Psoas muscle (tissue), 8 donors: ENCODE results near the gene NBEA. TPM values are rescaled to one million over a fixed set of nuclear protein-coding genes. Genes with fewer than 3 reads are reported as not detected.
A peak's percentile ranks its signal among the peaks of the same experiment; 100 is the strongest.

Source experiments
- ATAC-seq, 4 donors: fragments of 200-7000 bp; cut with Tn5 transposase; one replicate each; pipeline ENCODE4 v1.9.1; 2020; ENCODE audit warnings: moderate library complexity in 3 of 4, mild to moderate bottlenecking in 2 of 4
- DNase-seq, 2 donors: peaks; one replicate each; pipeline ENCODE4 v3.0.0-alpha.2; 2020
- H3K27ac ChIP-seq: fragments of 200-600 bp; one replicate; pipeline ENCODE4 v1.8.0; 2022
- H3K27me3 ChIP-seq, 3 donors: fragments of 200-600 bp in 1 of 3; one replicate each; pipeline versions ENCODE4 v1.6.1 to v1.8.0; 2013 to 2022; ENCODE audit warnings: low read length in 2 of 3, mild to moderate bottlenecking in 2 of 3, moderate library complexity in 1 of 3; ENCODE audit not compliant: insufficient read depth in 3 of 3
- H3K36me3 ChIP-seq, 2 donors: fragments of 200-600 bp in 1 of 2; one replicate each; pipeline versions ENCODE4 v1.6.1 to v1.8.0; 2013 to 2022; ENCODE audit warnings: low read depth in 1 of 2, mild to moderate bottlenecking in 1 of 2, moderate library complexity in 1 of 2; ENCODE audit not compliant: insufficient read depth in 1 of 2
- H3K4me1 ChIP-seq: fragments of 200-600 bp; one replicate; pipeline ENCODE4 v1.8.0; 2022
- H3K4me3 ChIP-seq: fragments of 200-600 bp; one replicate; pipeline ENCODE4 v1.8.0; 2022; ENCODE audit warnings: mild to moderate bottlenecking
- H3K9me3 ChIP-seq: fragments of 200-600 bp; one replicate; pipeline ENCODE4 v1.8.0; 2022
- WGBS, 3 donors: extraction: QIAGEN DNeasy Blood & Tissue Kit; methylation state at CpG; one replicate each; pipeline versions ENCODE4 v1.1.6 to v1.1.7; 2013; 5-methylcytosine and 5-hydroxymethylcytosine counted together
- intact Hi-C, 2 donors: fragments of 100-400 bp; cut with DNase I; formaldehyde crosslinking; loops; one replicate each; pipeline versions ENCODE4 v1.11.0 to v1.14.2; 2022
- polyA plus RNA-seq, 3 donors: library from polyadenylated mRNA; stranded (reverse); fragments of 200-250 nt; gene quantifications; one replicate each; pipeline ENCODE4 v1.2.3, GENCODE V29; 2013
- total RNA-seq, 4 donors: library from RNA; stranded (reverse); fragmentation: NEBNext Ultra II Directional in 2 of 4; extraction: Animal tissue kit (Norgen Biotek cat#: 25700) in 2 of 4; gene quantifications; one replicate each; pipeline versions ENCODE4 v1.2.1 to v1.2.4, GENCODE V29; 2021 to 2023
- TF ChIP-seq, protein P1 (sequence below): fragments of 200-600 bp; IDR thresholded peaks from one replicate; pipeline ENCODE4 v1.8.0; 2022; ENCODE audit warnings: antibody characterized with exemption
- donor health status: healthy with polysubstance abuse.
- donor health status: DM: no; HTN: no; CAD: no; lungs with moderate emphysema.
- donor health status: Bipolar disorder and iron deficiency.
- donor health status: healthy.
- donor health status: DM: yes; HTN: yes; CAD: no.
- donor health status: DM: no; HTN: no; CAD: no.
- donor health status: DM: no; HTN: no; CAD: no.
- donor health status: DM: yes; HTN: yes; CAD: no.

NBEA gene
- total and polyA plus RNA-seq, 7 donors = 0.99 to 5.3 (median 1.5) TPM

DNA sequence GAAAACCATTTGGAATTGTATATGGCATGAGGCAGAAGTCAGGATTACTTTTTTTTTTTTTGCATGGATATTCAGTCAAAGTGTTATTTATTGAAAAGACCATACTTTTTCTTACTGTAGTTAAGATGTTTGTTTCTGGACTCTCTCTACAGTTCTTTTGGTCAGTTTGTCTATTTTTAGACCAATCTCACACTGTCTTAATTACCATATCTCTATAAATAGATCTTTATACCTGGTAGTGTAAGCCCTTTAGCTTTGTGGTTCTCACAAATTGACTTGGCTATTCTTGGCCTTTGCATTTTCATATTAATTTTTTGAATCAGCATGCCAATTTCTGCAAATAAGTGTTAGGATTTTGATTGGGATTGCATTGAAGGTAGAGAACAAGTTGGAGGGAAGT lies 437.6 kb downstream of the NBEA start:
- ATAC-seq = peak in 1 of 4 donors; percentile 57
- intact Hi-C loops = no loop called here
- TF ChIP-seq, protein P1, sequence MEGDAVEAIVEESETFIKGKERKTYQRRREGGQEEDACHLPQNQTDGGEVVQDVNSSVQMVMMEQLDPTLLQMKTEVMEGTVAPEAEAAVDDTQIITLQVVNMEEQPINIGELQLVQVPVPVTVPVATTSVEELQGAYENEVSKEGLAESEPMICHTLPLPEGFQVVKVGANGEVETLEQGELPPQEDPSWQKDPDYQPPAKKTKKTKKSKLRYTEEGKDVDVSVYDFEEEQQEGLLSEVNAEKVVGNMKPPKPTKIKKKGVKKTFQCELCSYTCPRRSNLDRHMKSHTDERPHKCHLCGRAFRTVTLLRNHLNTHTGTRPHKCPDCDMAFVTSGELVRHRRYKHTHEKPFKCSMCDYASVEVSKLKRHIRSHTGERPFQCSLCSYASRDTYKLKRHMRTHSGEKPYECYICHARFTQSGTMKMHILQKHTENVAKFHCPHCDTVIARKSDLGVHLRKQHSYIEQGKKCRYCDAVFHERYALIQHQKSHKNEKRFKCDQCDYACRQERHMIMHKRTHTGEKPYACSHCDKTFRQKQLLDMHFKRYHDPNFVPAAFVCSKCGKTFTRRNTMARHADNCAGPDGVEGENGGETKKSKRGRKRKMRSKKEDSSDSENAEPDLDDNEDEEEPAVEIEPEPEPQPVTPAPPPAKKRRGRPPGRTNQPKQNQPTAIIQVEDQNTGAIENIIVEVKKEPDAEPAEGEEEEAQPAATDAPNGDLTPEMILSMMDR = no peak

DNA sequence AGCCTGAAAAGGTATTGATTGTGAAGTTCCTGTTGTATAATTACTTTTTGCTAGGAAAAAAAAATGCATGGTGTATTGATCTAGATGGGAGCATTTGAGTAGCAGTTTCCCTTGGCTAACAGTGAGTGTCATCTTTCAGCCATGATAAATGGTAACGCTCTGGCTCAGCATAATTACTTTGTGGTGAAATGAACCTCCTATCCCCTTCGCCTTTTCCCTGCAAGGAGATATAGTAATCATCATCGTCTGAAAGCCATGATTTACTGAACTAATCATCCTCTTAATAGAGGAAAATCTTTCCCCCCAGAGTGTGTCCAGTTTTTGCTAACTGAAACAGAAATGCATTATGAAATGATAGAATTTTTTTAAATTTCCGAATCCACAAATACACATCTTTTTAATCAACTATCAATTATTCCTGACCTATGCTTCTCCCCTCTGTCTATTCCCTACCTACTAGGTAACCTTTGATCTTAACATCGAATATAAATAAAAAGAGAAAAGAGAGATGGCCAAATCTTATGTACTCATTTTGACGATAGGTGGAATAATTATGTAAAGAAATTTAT lies 445.7 kb downstream of the NBEA start:
- H3K36me3 ChIP-seq = no peaks in the 10 kb centered on the region
- peaks cover 7% of the 10 kb centered on the region for H3K4me1 ChIP-seq
- intact Hi-C loops = no loop called here
- DNase-seq (no peak), ATAC-seq (no peak)
- H3K27ac ChIP-seq = no peak overlapping the region
- TF ChIP-seq, protein P1 = no peak
- no peaks in the 10 kb centered on the region for H3K9me3 ChIP-seq
- no peak overlapping the region for H3K4me3 ChIP-seq
- 70 to 77% (median 73%) methylated on average over 6 of the region's 6 CpGs for WGBS, 3 donors
- H3K27me3 ChIP-seq = no peaks in the 10 kb centered on the region

More for the DNA sequence above, 437.6 kb downstream of the NBEA start:
- DNase-seq = no peak
- Histone ChIP-seq H3K27me3 (no peaks in the 10 kb centered on the region), H3K4me1 (peaks cover 10% of the 10 kb centered on the region), H3K4me3 (no peak overlapping the region), H3K9me3 (no peaks in the 10 kb centered on the region), H3K27ac (no peak overlapping the region), H3K36me3 (no peaks in the 10 kb centered on the region)

DNA sequence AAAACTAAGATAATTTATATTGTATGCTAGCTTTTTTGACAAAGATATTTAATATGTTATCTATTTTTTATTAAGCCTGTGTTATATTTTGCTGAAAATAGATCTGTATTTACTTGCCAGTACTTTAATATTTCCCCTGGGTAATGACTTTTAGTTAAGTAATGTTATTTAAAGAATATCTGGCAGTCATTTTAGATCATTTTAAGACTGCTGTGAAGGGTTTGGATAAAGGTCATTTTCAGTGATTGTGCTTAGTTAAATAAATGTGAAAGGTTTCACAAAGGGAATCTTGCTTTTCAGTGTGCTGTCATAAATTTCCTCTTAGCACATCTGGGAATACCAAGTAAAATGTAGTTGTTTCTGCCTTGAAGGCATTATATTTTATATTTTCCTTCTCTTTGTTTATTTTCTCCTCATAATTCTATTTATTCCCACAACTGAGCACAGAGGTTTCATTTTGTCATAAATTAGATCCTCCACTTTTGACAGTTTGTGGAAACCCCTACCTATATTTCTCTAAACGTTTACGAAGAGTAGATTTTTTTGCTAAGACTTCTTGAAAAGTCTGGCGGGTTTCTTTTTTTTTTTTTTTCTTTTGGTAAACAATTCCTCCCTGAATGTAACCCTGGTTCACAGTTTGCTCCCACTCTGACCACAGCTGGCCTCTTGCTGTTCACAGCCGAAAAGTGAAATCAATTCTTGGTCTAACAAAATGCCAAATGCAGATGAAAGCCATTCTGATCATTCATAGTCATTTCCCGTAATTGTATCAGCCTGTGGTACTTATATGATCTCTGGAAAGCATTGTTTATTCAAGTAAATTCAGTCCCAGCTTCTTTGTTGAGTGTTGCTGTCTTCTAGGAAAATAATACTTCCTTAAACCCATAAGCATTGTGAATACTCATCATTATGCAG lies 446.6 kb downstream of the NBEA start:
- no peak for ATAC-seq
- peaks cover 7% of the 10 kb centered on the region for H3K4me1 ChIP-seq
- WGBS, 3 donors = 41 to 46% (median 46%) methylated on average over 5 of the region's 5 CpGs
- H3K27me3 ChIP-seq = no peaks in the 10 kb centered on the region
- H3K9me3 ChIP-seq = no peaks in the 10 kb centered on the region
- DNase-seq = no peak
- H3K4me3 ChIP-seq = no peak overlapping the region
- no peak overlapping the region for H3K27ac ChIP-seq
- no peaks in the 10 kb centered on the region for H3K36me3 ChIP-seq
- TF ChIP-seq, protein P1 = no peak
- intact Hi-C loops = no loop called here

DNA sequence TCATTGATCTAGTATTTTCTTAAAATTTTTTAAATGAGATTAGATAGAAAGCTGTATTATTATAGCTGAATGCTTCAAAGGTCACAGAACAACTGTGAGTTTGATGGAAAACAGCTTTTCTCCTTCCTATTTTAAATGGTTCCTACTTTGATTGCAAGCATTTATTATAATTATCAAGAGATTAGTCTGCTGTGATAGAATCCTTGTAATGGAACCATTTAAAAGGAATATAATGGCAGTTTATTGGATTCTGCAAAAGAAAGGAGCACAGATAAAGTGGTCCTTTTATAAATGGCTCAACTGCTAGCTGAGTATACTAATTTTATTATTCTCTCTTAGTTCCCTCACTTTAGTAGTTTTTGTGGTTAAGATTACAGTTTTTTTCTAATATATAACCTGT lies 447.5 kb downstream of the NBEA start:
- Histone ChIP-seq H3K4me3 (no peak overlapping the region), H3K27ac (no peak overlapping the region), H3K9me3 (no peaks in the 10 kb centered on the region), H3K4me1 (peaks cover 7% of the 10 kb centered on the region), H3K27me3 (no peaks in the 10 kb centered on the region), H3K36me3 (no peaks in the 10 kb centered on the region)
- ATAC-seq (no peak), DNase-seq (no peak)
- intact Hi-C loops = no loop called here
- TF ChIP-seq, protein P1 = no peak
